Stomach smooth muscle (tissue), 2 donors: Measurements from ENCODE around the gene EBF4.
A peak's percentile ranks its signal among the peaks of the same experiment; 100 is the strongest.

Source experiments
- H3K27ac ChIP-seq: one replicate; pipeline ENCODE4 v1.7.0; 2013; ENCODE audit warnings: mild to moderate bottlenecking, low read length, inconsistent platforms
- H3K27me3 ChIP-seq, 2 donors: one replicate each; pipeline ENCODE4 v1.7.0; 2013; ENCODE audit warnings: low read length in 2 of 2; ENCODE audit not compliant: insufficient read depth in 2 of 2, control insufficient read depth in 1 of 2
- H3K36me3 ChIP-seq, 2 donors: one replicate each; pipeline ENCODE4 v1.7.0; 2013; ENCODE audit warnings: low read length in 2 of 2; ENCODE audit not compliant: control insufficient read depth in 2 of 2, insufficient read depth in 2 of 2
- H3K4me1 ChIP-seq: one replicate; pipeline ENCODE4 v1.7.0; 2013; ENCODE audit warnings: low read length; ENCODE audit not compliant: control insufficient read depth, insufficient read depth
- H3K4me3 ChIP-seq, 2 donors: one replicate each; pipeline ENCODE4 v1.7.0; 2013; ENCODE audit warnings: low read length in 2 of 2
- H3K9ac ChIP-seq, 2 donors: one replicate each; pipeline ENCODE4 v1.7.0; 2013; ENCODE audit warnings: low read length in 2 of 2, mild to moderate bottlenecking in 1 of 2
- H3K9me3 ChIP-seq, 2 donors: one replicate each; pipeline ENCODE4 v1.7.0; 2013; ENCODE audit warnings: low read length in 2 of 2; ENCODE audit not compliant: control insufficient read depth in 2 of 2
- donor health status: healthy.
- donor health status: Pancreatic carcinoma.

Gene EBF4

GRCh38 chr20:2798095-2798805 lies 105.7 kb downstream of the EBF4 start:
- H3K27me3 ChIP-seq, result peaks cover 43 to 44% of the 10 kb centered on the region in 2 donors
- no peak overlapping the region for H3K9ac ChIP-seq
- H3K27ac ChIP-seq, result no peak overlapping the region
- H3K36me3 ChIP-seq, result no peaks in the 10 kb centered on the region
- H3K9me3 ChIP-seq, result no peaks in the 10 kb centered on the region
- H3K4me3 ChIP-seq, result no peak overlapping the region
- H3K4me1 ChIP-seq, result peaks cover 11% of the 10 kb centered on the region

GRCh38 chr20:2798814-2799213 lies 106.2 kb downstream of the EBF4 start:
- H3K36me3 ChIP-seq, result no peaks in the 10 kb centered on the region
- peaks cover 11% of the 10 kb centered on the region for H3K4me1 ChIP-seq
- H3K9me3 ChIP-seq, result no peaks in the 10 kb centered on the region
- H3K27ac ChIP-seq, result no peak overlapping the region
- no peak overlapping the region for H3K4me3 ChIP-seq
- no peak overlapping the region for H3K9ac ChIP-seq
- H3K27me3 ChIP-seq, result peaks cover 47 to 48% of the 10 kb centered on the region in 2 donors

DNA sequence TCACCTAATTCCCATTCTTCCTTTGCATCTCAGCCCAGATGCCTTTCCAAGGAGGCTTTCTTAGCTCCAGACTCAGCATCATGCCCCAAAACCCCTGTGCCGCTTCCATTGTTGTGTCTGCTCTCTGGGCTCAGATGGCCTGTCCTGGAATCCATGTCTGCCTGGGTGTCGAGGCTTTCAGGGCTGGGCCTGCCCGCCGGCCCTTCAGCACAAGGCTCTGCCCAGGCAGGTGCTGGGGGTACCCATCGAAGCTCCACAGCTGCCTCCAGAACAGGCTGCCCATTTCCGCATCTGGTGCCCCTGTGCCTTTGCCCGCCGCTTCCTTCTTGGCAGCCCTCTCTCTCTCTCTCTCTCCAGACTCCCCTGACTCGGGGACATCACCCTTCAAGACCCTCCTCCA lies 106.7 kb downstream of the EBF4 start:
- Histone ChIP-seq H3K4me1 (peaks cover 11% of the 10 kb centered on the region), H3K36me3 (no peaks in the 10 kb centered on the region), H3K9ac (no peak overlapping the region), H3K27ac (no peak overlapping the region), H3K9me3 (no peaks in the 10 kb centered on the region), H3K4me3 (peak overlapping the region in 1 of 2 donors; percentile 59), H3K27me3 (peaks cover 50 to 52% of the 10 kb centered on the region in 2 donors)

DNA sequence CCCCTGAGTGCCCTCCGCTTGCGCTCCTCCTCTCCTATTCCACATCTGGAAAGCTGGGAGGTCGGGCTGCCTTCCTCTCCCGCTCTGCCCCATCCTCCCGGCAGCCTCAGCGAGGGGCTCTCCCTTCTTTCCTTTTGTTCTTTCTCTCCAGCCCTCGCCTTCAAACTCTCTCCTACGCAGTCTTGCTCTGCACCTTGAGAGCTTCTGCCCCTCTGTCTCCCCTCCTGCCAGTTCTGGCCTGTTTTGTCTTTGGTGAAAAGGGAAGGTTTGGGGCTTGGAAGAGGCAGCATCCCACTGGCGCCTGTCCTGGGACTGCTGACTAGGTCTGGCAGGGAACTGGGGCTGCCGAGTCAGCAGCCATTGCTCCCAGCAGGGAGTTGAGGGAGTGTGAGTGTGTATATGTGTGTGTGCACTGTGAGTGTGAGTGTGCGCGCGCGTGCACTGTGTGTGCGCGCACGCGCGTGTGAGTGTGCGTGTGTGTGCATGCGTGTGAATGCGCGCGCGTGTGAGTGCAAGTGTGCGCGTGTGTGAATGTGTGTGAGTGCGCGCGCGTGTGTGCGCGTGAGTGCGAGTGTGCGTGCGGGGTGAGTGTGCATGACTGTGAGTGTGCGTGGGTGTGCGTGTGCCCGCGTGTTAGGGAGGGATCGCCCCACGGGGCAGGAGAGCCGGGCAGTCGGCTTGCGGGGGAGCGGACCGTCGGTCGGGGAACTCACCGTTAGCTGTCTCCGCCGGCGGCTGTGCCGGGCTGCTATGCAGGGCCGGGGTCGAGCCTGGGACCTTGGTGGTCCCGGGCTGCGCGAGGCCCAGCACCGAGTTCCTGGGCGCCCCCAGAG lies 107.3 kb downstream of the EBF4 start:
- H3K36me3 ChIP-seq, result no peaks in the 10 kb centered on the region
- no peak overlapping the region for H3K27ac ChIP-seq
- no peaks in the 10 kb centered on the region for H3K9me3 ChIP-seq
- no peak overlapping the region for H3K9ac ChIP-seq
- H3K4me3 ChIP-seq, result peak overlapping the region; percentile 53 to 59
- H3K4me1 ChIP-seq, result peaks cover 11% of the 10 kb centered on the region
- H3K27me3 ChIP-seq, result peaks cover 51 to 58% of the 10 kb centered on the region in 2 donors

GRCh38 chr20:2800521-2801285 lies 108.1 kb downstream of the EBF4 start, which contains the start of gene CPXM1:
CPXM1 (minus strand) TSS chr20:2800627; CDS start chr20:2800572, 55 bp downstream.
- Histone ChIP-seq H3K9me3 (no peaks in the 10 kb centered on the region), H3K36me3 (no peaks in the 10 kb centered on the region), H3K27ac (no peak within 1 kb of the TSS), H3K9ac (no peak within 1 kb of the TSS), H3K27me3 (peaks cover 55 to 66% of the 10 kb centered on the region in 2 donors), H3K4me1 (peaks cover 11% of the 10 kb centered on the region), H3K4me3 (peak within 1 kb of the TSS; percentile 53 to 59)

DNA sequence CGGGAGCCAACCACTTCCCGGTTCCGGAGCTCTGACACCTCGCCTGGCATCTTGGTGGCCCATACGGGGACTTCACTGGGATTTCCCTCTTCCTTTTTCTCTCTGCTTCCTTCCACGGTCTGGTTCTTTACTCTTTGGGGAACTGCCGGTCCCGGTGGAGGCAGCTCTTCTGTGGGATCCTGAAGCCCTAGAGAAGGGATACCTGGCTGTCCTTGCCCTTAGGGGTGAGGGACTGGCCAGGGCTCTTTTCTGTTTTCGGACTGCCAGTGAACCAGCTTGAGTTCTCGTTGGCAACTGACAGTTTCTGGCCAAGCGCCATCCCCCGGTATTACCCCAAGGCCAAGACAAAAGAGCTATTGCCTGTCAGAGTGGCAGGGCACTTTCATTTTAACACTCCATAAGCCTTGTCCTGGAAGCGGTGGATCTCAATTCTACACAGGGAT lies 108.7 kb downstream of the EBF4 start:
- H3K9me3 ChIP-seq, result no peaks in the 10 kb centered on the region
- H3K27ac ChIP-seq, result no peak overlapping the region
- no peaks in the 10 kb centered on the region for H3K36me3 ChIP-seq
- peaks cover 61 to 72% of the 10 kb centered on the region in 2 donors for H3K27me3 ChIP-seq
- H3K9ac ChIP-seq, result no peak overlapping the region
- no peak overlapping the region for H3K4me3 ChIP-seq
- peaks cover 11% of the 10 kb centered on the region for H3K4me1 ChIP-seq

DNA sequence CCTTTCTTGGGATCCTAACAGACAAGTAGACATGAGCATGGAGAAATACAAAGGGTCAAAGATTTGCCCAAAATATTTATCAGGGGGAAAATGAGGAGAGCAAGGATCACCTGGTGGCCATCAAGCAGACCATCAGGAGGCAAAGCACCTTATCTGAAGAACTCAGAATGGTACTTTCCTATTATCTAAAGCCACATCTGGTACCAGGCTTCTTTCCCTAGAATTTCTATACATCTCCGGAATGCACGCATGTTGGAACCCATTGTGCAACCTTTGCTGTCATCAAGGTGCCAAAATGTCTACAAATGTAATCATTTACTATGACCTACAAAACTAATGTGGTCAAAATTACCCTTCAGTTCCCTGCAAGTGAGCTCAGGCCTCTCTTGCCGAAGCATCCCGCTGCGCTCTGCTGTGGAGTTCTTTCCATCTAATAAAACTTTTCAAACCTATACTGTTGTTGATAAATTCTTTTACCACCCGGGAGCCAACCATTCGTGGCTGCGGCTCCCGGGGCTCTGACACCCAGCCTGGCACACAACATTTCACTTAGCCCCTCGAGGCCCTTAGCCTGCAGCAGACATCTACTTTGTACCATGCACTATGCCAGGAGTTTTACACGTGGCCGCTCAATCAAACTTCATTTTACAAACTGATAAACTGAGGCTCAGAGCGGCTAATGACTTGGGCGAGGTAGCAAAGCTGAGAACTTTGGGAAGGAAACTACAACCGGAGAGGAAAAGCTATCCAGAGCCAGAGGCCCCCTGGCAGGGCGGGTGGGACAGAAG lies 111.7 kb downstream of the EBF4 start:
- H3K27ac ChIP-seq, result no peak overlapping the region
- H3K9ac ChIP-seq, result no peak overlapping the region
- no peaks in the 10 kb centered on the region for H3K9me3 ChIP-seq
- peaks cover 11% of the 10 kb centered on the region for H3K4me1 ChIP-seq
- peaks cover 56 to 69% of the 10 kb centered on the region in 2 donors for H3K27me3 ChIP-seq
- H3K36me3 ChIP-seq, result no peaks in the 10 kb centered on the region
- H3K4me3 ChIP-seq, result no peak overlapping the region

- H3K4me1 ChIP-seq, result peaks cover 3% of the 10 kb centered on the region
- H3K27ac ChIP-seq, result no peak overlapping the region
- H3K4me3 ChIP-seq, result no peak overlapping the region
- H3K9ac ChIP-seq, result no peak overlapping the region
- H3K9me3 ChIP-seq, result no peaks in the 10 kb centered on the region
- no peaks in the 10 kb centered on the region for H3K36me3 ChIP-seq
- H3K27me3 ChIP-seq, result peaks cover 48 to 61% of the 10 kb centered on the region in 2 donors
Measured at GRCh38 chr20:2804852-2805688, 112.5 kb downstream of the EBF4 start.

- H3K27ac ChIP-seq, result no peak overlapping the region
- H3K4me1 ChIP-seq, result no peaks in the 10 kb centered on the region
- H3K4me3 ChIP-seq, result no peak overlapping the region
- peaks cover 44 to 54% of the 10 kb centered on the region in 2 donors for H3K27me3 ChIP-seq
- no peaks in the 10 kb centered on the region for H3K9me3 ChIP-seq
- H3K9ac ChIP-seq, result no peak overlapping the region
- no peaks in the 10 kb centered on the region for H3K36me3 ChIP-seq
Measured at GRCh38 chr20:2805689-2806350, 113.2 kb downstream of the EBF4 start.
